GM23338 (cell line): Measurements from ENCODE around the gene DUOX1. TPM values are rescaled to one million over a fixed set of nuclear protein-coding genes. Genes with fewer than 3 reads are reported as not detected.

ENCODE experiments used
- ATAC-seq: fragments of 200-7000 bp; cut with Tn5 transposase; 3 replicates; pipeline ENCODE4 v1.9.1; 2020
- DNase-seq: peaks from one replicate; pipeline ENCODE4 v3.0.0-alpha.2; 2015; ENCODE audit warnings: low spot score
- H2AFZ ChIP-seq: fragments of 200-600 bp; sonication (generic); 2 replicates; pipeline ENCODE4 v1.8.0; 2016; ENCODE audit warnings: antibody characterized with exemption, mild to moderate bottlenecking, moderate library complexity
- H3F3A ChIP-seq: fragments of 200-600 bp; sonication (generic); replicated peaks from 2 replicates; pipeline ENCODE4 v1.8.0; 2017; ENCODE audit warnings: antibody characterized with exemption, mixed run types, low read depth
- H3K27ac ChIP-seq: fragments of 200-600 bp; sonication (generic); 2 replicates; pipeline ENCODE4 v1.6.1; 2016; ENCODE audit warnings: low read depth
- H3K27me3 ChIP-seq: fragments of 200-600 bp; sonication (generic); 2 replicates; pipeline ENCODE4 v1.8.0; 2016; ENCODE audit warnings: mild to moderate bottlenecking, mixed run types, moderate library complexity; ENCODE audit not compliant: insufficient read depth
- H3K36me3 ChIP-seq: fragments of 200-600 bp; sonication (generic); 2 replicates; pipeline ENCODE4 v1.8.0; 2016; ENCODE audit warnings: mild to moderate bottlenecking; ENCODE audit not compliant: insufficient read depth
- H3K4me1 ChIP-seq: fragments of 200-600 bp; sonication (generic); 2 replicates; pipeline ENCODE4 v1.8.0; 2016; ENCODE audit warnings: mild to moderate bottlenecking, moderate library complexity; ENCODE audit not compliant: insufficient read depth
- H3K4me2 ChIP-seq: fragments of 200-600 bp; sonication (generic); 2 replicates; pipeline ENCODE4 v1.7.1; 2017; ENCODE audit warnings: mixed run types
- H3K4me3 ChIP-seq: fragments of 200-600 bp; sonication (generic); 2 replicates; pipeline ENCODE4 v1.6.1; 2016; ENCODE audit warnings: mixed run types
- H3K79me2 ChIP-seq: fragments of 200-600 bp; sonication (generic); replicated peaks from 2 replicates; pipeline ENCODE4 v1.8.0; 2017; ENCODE audit warnings: mild to moderate bottlenecking; ENCODE audit not compliant: insufficient read depth
- H3K9me2 ChIP-seq: fragments of 200-600 bp; sonication (generic); 2 replicates; pipeline ENCODE4 v1.8.0; 2017; ENCODE audit not compliant: insufficient read depth
- H4K20me1 ChIP-seq: fragments of 200-600 bp; sonication (generic); replicated peaks from 2 replicates; pipeline ENCODE4 v1.8.0; 2017; ENCODE audit warnings: mild to moderate bottlenecking; ENCODE audit not compliant: insufficient read depth
- H3K27ac Mint-ChIP-seq: 2 replicates; pipeline ENCODE4 v1.8.0; 2020; ENCODE audit warnings: inconsistent platforms, mild to moderate bottlenecking, moderate library complexity, mixed read lengths
- H3K27me3 Mint-ChIP-seq: 3 replicates; pipeline ENCODE4 v1.8.0; 2022; ENCODE audit warnings: low read depth, mild to moderate bottlenecking, moderate library complexity, mixed read lengths, inconsistent platforms; ENCODE audit not compliant: insufficient read depth, poor library complexity
- H3K36me3 Mint-ChIP-seq: 3 replicates; pipeline ENCODE4 v1.8.0; 2021; ENCODE audit warnings: low read depth, mild to moderate bottlenecking, inconsistent platforms, moderate library complexity, mixed read lengths
- H3K4me1 Mint-ChIP-seq: 3 replicates; pipeline ENCODE4 v1.8.0; 2020; ENCODE audit warnings: mild to moderate bottlenecking, inconsistent platforms, mixed read lengths
- H3K4me3 Mint-ChIP-seq: 3 replicates; pipeline ENCODE4 v1.8.0; 2021; ENCODE audit warnings: moderate library complexity, mild to moderate bottlenecking, inconsistent platforms, mixed read lengths
- H3K9me3 Mint-ChIP-seq: 3 replicates; pipeline ENCODE4 v1.8.0; 2020; ENCODE audit warnings: moderate library complexity, mild to moderate bottlenecking, inconsistent platforms, mixed read lengths
- CREB1 ChIP-seq: fragments of 250-450 bp; sonication (Bioruptor Pico); IDR thresholded peaks from 2 replicates; pipeline ENCODE4 v1.5.0; 2020; ENCODE audit warnings: low read depth, mild to moderate bottlenecking, moderate library complexity
- CTCF ChIP-seq, 2 experiments: fragments of 200-600 bp in 1 of 2; sonication (generic) in 1 of 2; conservative IDR thresholded peaks; 2 replicates each; pipeline versions ENCODE4 v1.5.1 to v1.6.1; 2016 to 2017; ENCODE audit warnings: antibody characterized with exemption in 2 of 2, low read depth in 2 of 2, mild to moderate bottlenecking in 2 of 2, moderate library complexity in 1 of 2
- ETS1 ChIP-seq: IDR thresholded peaks from 2 replicates; pipeline ENCODE4 v1.6.1; 2016; ENCODE audit warnings: antibody characterized with exemption
- EZH2 ChIP-seq: fragments of 200-600 bp; sonication (generic); IDR thresholded peaks from one replicate; pipeline ENCODE4 v1.8.0; 2017; ENCODE audit warnings: antibody characterized with exemption, mild to moderate bottlenecking, low read depth; ENCODE audit not compliant: unreplicated experiment
- EZH2phosphoT487 ChIP-seq: fragments of 200-600 bp; sonication (generic); IDR thresholded peaks from one replicate; pipeline ENCODE4 v1.8.1; 2018; ENCODE audit warnings: antibody characterized with exemption; ENCODE audit not compliant: unreplicated experiment
- JUNB ChIP-seq: IDR thresholded peaks from one replicate; pipeline ENCODE4 v1.6.1; 2016; ENCODE audit warnings: antibody characterized with exemption; ENCODE audit not compliant: unreplicated experiment
- NANOG ChIP-seq: IDR thresholded peaks from 2 replicates; pipeline ENCODE4 v1.6.1; 2016; ENCODE audit warnings: antibody characterized with exemption, borderline replicate concordance
- POLR2AphosphoS5 ChIP-seq: IDR thresholded peaks from 2 replicates; pipeline ENCODE4 v1.6.1; 2016; ENCODE audit warnings: antibody characterized with exemption, low read depth
- STAT1 ChIP-seq: IDR thresholded peaks from one replicate; pipeline ENCODE4 v1.6.1; 2016; ENCODE audit warnings: antibody characterized with exemption; ENCODE audit not compliant: unreplicated experiment
- ZNF114 ChIP-seq: fragments of 250-450 bp; sonication (Bioruptor Pico); IDR thresholded peaks from 2 replicates; pipeline ENCODE4 v1.5.0; 2020; ENCODE audit warnings: mild to moderate bottlenecking, moderate library complexity
- ZNF331 ChIP-seq: fragments of 250-450 bp; sonication (Bioruptor Pico); IDR thresholded peaks from 2 replicates; pipeline ENCODE4 v1.5.0; 2020; ENCODE audit warnings: low read depth, mild to moderate bottlenecking, moderate library complexity
- polyA plus RNA-seq: library from polyadenylated mRNA; unstranded; fragments of >200 nt; fragmentation: Nextera tagmentation; extraction: Ambion mirVana; gene quantifications from 2 replicates; pipeline ENCODE4 v1.2.1, GENCODE V29; 2016
- total RNA-seq: library from RNA; depleted of rRNA; stranded (reverse); fragments of >200 nt; shearing (Covaris generic); gene quantifications from 2 replicates; pipeline ENCODE4 v1.2.3, GENCODE V29; 2014
- TF ChIP-seq, protein P1 (sequence below): IDR thresholded peaks from one replicate; pipeline ENCODE4 v1.6.1; 2018; ENCODE audit warnings: antibody characterized with exemption; ENCODE audit not compliant: unreplicated experiment
- TF ChIP-seq, protein P2 (sequence below): fragments of 250-450 bp; sonication (Bioruptor Pico); IDR thresholded peaks from 2 replicates; pipeline ENCODE4 v1.5.0; 2020; ENCODE audit warnings: mild to moderate bottlenecking, moderate library complexity

Gene DUOX1
- total and polyA plus RNA-seq, 2 experiments from 2014 or later = 0.69 to 0.73 TPM

GRCh38 chr15:45083223-45083622 lies 46.6 kb upstream of the DUOX1 start:
- TF ChIP-seq CTCF (conservative IDR thresholded peaks at IDR 0.05; ENCODE audit: low read depth in 2 of 2) = no peak
- no peak for TF ChIP-seq ZNF114 (CRISPR knock-in tag)
- TF ChIP-seq, protein P1, sequence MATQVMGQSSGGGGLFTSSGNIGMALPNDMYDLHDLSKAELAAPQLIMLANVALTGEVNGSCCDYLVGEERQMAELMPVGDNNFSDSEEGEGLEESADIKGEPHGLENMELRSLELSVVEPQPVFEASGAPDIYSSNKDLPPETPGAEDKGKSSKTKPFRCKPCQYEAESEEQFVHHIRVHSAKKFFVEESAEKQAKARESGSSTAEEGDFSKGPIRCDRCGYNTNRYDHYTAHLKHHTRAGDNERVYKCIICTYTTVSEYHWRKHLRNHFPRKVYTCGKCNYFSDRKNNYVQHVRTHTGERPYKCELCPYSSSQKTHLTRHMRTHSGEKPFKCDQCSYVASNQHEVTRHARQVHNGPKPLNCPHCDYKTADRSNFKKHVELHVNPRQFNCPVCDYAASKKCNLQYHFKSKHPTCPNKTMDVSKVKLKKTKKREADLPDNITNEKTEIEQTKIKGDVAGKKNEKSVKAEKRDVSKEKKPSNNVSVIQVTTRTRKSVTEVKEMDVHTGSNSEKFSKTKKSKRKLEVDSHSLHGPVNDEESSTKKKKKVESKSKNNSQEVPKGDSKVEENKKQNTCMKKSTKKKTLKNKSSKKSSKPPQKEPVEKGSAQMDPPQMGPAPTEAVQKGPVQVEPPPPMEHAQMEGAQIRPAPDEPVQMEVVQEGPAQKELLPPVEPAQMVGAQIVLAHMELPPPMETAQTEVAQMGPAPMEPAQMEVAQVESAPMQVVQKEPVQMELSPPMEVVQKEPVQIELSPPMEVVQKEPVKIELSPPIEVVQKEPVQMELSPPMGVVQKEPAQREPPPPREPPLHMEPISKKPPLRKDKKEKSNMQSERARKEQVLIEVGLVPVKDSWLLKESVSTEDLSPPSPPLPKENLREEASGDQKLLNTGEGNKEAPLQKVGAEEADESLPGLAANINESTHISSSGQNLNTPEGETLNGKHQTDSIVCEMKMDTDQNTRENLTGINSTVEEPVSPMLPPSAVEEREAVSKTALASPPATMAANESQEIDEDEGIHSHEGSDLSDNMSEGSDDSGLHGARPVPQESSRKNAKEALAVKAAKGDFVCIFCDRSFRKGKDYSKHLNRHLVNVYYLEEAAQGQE = no peak
- TF ChIP-seq POLR2AphosphoS5 = no peak
- TF ChIP-seq EZH2 = no peak
- TF ChIP-seq ETS1 = no peak
- no peak for TF ChIP-seq JUNB
- TF ChIP-seq, protein P2, sequence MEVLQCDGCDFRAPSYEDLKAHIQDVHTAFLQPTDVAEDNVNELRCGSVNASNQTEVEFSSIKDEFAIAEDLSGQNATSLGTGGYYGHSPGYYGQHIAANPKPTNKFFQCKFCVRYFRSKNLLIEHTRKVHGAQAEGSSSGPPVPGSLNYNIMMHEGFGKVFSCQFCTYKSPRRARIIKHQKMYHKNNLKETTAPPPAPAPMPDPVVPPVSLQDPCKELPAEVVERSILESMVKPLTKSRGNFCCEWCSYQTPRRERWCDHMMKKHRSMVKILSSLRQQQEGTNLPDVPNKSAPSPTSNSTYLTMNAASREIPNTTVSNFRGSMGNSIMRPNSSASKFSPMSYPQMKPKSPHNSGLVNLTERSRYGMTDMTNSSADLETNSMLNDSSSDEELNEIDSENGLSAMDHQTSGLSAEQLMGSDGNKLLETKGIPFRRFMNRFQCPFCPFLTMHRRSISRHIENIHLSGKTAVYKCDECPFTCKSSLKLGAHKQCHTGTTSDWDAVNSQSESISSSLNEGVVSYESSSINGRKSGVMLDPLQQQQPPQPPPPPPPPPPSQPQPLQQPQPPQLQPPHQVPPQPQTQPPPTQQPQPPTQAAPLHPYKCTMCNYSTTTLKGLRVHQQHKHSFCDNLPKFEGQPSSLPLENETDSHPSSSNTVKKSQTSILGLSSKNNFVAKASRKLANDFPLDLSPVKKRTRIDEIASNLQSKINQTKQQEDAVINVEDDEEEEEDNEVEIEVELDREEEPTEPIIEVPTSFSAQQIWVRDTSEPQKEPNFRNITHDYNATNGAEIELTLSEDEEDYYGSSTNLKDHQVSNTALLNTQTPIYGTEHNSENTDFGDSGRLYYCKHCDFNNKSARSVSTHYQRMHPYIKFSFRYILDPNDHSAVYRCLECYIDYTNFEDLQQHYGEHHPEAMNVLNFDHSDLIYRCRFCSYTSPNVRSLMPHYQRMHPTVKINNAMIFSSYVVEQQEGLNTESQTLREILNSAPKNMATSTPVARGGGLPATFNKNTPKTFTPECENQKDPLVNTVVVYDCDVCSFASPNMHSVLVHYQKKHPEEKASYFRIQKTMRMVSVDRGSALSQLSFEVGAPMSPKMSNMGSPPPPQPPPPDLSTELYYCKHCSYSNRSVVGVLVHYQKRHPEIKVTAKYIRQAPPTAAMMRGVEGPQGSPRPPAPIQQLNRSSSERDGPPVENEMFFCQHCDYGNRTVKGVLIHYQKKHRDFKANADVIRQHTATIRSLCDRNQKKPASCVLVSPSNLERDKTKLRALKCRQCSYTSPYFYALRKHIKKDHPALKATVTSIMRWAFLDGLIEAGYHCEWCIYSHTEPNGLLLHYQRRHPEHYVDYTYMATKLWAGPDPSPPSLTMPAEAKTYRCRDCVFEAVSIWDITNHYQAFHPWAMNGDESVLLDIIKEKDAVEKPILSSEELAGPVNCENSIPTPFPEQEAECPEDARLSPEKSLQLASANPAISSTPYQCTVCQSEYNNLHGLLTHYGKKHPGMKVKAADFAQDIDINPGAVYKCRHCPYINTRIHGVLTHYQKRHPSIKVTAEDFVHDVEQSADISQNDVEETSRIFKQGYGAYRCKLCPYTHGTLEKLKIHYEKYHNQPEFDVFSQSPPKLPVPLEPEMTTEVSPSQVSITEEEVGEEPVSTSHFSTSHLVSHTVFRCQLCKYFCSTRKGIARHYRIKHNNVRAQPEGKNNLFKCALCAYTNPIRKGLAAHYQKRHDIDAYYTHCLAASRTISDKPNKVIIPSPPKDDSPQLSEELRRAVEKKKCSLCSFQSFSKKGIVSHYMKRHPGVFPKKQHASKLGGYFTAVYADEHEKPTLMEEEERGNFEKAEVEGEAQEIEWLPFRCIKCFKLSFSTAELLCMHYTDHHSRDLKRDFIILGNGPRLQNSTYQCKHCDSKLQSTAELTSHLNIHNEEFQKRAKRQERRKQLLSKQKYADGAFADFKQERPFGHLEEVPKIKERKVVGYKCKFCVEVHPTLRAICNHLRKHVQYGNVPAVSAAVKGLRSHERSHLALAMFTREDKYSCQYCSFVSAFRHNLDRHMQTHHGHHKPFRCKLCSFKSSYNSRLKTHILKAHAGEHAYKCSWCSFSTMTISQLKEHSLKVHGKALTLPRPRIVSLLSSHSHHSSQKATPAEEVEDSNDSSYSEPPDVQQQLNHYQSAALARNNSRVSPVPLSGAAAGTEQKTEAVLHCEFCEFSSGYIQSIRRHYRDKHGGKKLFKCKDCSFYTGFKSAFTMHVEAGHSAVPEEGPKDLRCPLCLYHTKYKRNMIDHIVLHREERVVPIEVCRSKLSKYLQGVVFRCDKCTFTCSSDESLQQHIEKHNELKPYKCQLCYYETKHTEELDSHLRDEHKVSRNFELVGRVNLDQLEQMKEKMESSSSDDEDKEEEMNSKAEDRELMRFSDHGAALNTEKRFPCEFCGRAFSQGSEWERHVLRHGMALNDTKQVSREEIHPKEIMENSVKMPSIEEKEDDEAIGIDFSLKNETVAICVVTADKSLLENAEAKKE (CRISPR knock-in tag) = no peak
- no peak for TF ChIP-seq NANOG
- no peak for TF ChIP-seq ZNF331 (CRISPR knock-in tag)
- no peak for TF ChIP-seq STAT1
- no peak for TF ChIP-seq EZH2phosphoT487
- no peak for TF ChIP-seq CREB1 (CRISPR knock-in tag)
- Histone ChIP-seq H3K4me3 (no peak overlapping the region), H3F3A (no peaks in the 10 kb centered on the region), H3K27ac (no peak overlapping the region), H3K79me2 (no peaks in the 10 kb centered on the region), H3K4me1 (no peaks in the 10 kb centered on the region), H3K9me2 (no peaks in the 10 kb centered on the region), H3K36me3 (no peaks in the 10 kb centered on the region), H4K20me1 (no peaks in the 10 kb centered on the region), H3K27me3 (no peaks in the 10 kb centered on the region), H3K4me2 (no peak overlapping the region), H2AFZ (peak overlapping the region; percentile 69)
- no peak overlapping the region for H3K4me3 Mint-ChIP-seq
- H3K9me3 Mint-ChIP-seq = no peaks in the 10 kb centered on the region
- H3K4me1 Mint-ChIP-seq = no peaks in the 10 kb centered on the region
- no peaks in the 10 kb centered on the region for H3K36me3 Mint-ChIP-seq
- peaks cover 1% of the 10 kb centered on the region for H3K27me3 Mint-ChIP-seq
- no peak overlapping the region for H3K27ac Mint-ChIP-seq
- DNase-seq (no peak), ATAC-seq (no peak)
